DOHH2 (cell line): ENCODE data around the gene TENT4A.

Experiments
- H3F3A ChIP-seq: fragments of 200-600 bp; sonication (generic), shearing (Covaris generic); 2 replicates; pipeline ENCODE4 v1.6.0; 2016; ENCODE audit warnings: antibody characterized with exemption, mild to moderate bottlenecking; ENCODE audit not compliant: control insufficient read depth, insufficient read depth
- H3K27ac ChIP-seq: fragments of 200-600 bp; sonication (generic); 2 replicates; pipeline ENCODE4 v1.5.1; 2014; ENCODE audit warnings: low read depth, mild to moderate bottlenecking, low read length, moderate library complexity
- H3K27me3 ChIP-seq: fragments of 200-600 bp; sonication (generic); 2 replicates; pipeline ENCODE4 v1.6.1; 2014; ENCODE audit warnings: mild to moderate bottlenecking, low read length, mixed read lengths; ENCODE audit not compliant: control insufficient read depth
- H3K36me3 ChIP-seq: fragments of 200-600 bp; sonication (generic); 2 replicates; pipeline ENCODE4 v1.6.1; 2014; ENCODE audit warnings: mild to moderate bottlenecking, low read length, moderate library complexity, mixed read lengths; ENCODE audit not compliant: control insufficient read depth
- H3K4me1 ChIP-seq: fragments of 200-600 bp; sonication (generic); 2 replicates; pipeline ENCODE4 v1.6.1; 2014; ENCODE audit warnings: mild to moderate bottlenecking, low read length, mixed read lengths; ENCODE audit not compliant: control insufficient read depth
- H3K4me2 ChIP-seq: fragments of 200-600 bp; sonication (generic); 2 replicates; pipeline ENCODE4 v1.6.0; 2014; ENCODE audit warnings: mild to moderate bottlenecking, low read length, moderate library complexity
- H3K4me3 ChIP-seq: fragments of 200-600 bp; sonication (generic); 2 replicates; pipeline ENCODE4 v1.5.1; 2014; ENCODE audit warnings: mild to moderate bottlenecking, low read length, mixed read lengths
- H3K79me2 ChIP-seq: fragments of 200-600 bp; sonication (generic); 2 replicates; pipeline ENCODE4 v1.6.1; 2014; ENCODE audit warnings: mild to moderate bottlenecking, low read length, mixed read lengths; ENCODE audit not compliant: control insufficient read depth
- H3K9me2 ChIP-seq: fragments of 200-600 bp; sonication (generic); replicated peaks from 2 replicates; pipeline ENCODE4 v1.6.1; 2014; ENCODE audit warnings: mild to moderate bottlenecking, low read length, mixed read lengths; ENCODE audit not compliant: control insufficient read depth
- H3K9me3 ChIP-seq: fragments of 200-600 bp; sonication (generic); 2 replicates; pipeline ENCODE4 v1.6.1; 2014; ENCODE audit warnings: antibody characterized with exemption, low read length, mixed read lengths; ENCODE audit not compliant: control insufficient read depth, insufficient read depth
- H4K20me1 ChIP-seq: fragments of 200-600 bp; sonication (generic); 2 replicates; pipeline ENCODE4 v1.6.0; 2014; ENCODE audit warnings: low read depth, mild to moderate bottlenecking, antibody characterized with exemption, low read length, moderate library complexity; ENCODE audit not compliant: control insufficient read depth, insufficient read depth
- CTCF ChIP-seq: fragments of 200-600 bp; sonication (generic); IDR thresholded peaks from one replicate; pipeline ENCODE4 v1.5.1; 2014; ENCODE audit warnings: antibody characterized with exemption, mild to moderate bottlenecking, low read depth, low read length; ENCODE audit not compliant: poor library complexity, severe bottlenecking
- EZH2phosphoT487 ChIP-seq: fragments of 200-600 bp; sonication (generic); IDR thresholded peaks from 2 replicates; pipeline ENCODE4 v1.6.1; 2017; ENCODE audit warnings: borderline replicate concordance, mild to moderate bottlenecking, antibody characterized with exemption, low read length, moderate library complexity, mixed read lengths

Gene TENT4A

GRCh38 chr5:6783787-6784186 is 70.6 kb downstream of the TENT4A start:
- H3K4me3 ChIP-seq = no peak overlapping the region
- H3K4me2 ChIP-seq = no peak overlapping the region
- no peaks in the 10 kb centered on the region for H3F3A ChIP-seq
- TF ChIP-seq EZH2phosphoT487 (no peak), CTCF (no peak)
- no peaks in the 10 kb centered on the region for H3K79me2 ChIP-seq
- H3K36me3 ChIP-seq = no peaks in the 10 kb centered on the region
- no peaks in the 10 kb centered on the region for H4K20me1 ChIP-seq
- no peaks in the 10 kb centered on the region for H3K9me2 ChIP-seq
- H3K4me1 ChIP-seq = no peaks in the 10 kb centered on the region
- H3K27ac ChIP-seq = no peak overlapping the region
- H3K27me3 ChIP-seq = no peaks in the 10 kb centered on the region
- no peaks in the 10 kb centered on the region for H3K9me3 ChIP-seq

- Histone ChIP-seq H3K79me2 (no peaks in the 10 kb centered on the region), H4K20me1 (no peaks in the 10 kb centered on the region), H3K4me1 (no peaks in the 10 kb centered on the region), H3K9me3 (no peaks in the 10 kb centered on the region), H3K4me2 (no peak overlapping the region), H3K4me3 (no peak overlapping the region), H3K27me3 (no peaks in the 10 kb centered on the region), H3K27ac (no peak overlapping the region), H3K9me2 (no peaks in the 10 kb centered on the region), H3K36me3 (no peaks in the 10 kb centered on the region), H3F3A (no peaks in the 10 kb centered on the region)
- TF ChIP-seq CTCF (no peak), EZH2phosphoT487 (no peak)
These were observed 71.2 kb downstream of the TENT4A start for GRCh38 chr5:6784481-6784880.

- Histone ChIP-seq H3K36me3 (no peaks in the 10 kb centered on the region), H3K9me2 (no peaks in the 10 kb centered on the region), H3K4me1 (no peaks in the 10 kb centered on the region), H3K9me3 (no peaks in the 10 kb centered on the region), H3F3A (no peaks in the 10 kb centered on the region), H3K27ac (no peak overlapping the region), H3K27me3 (no peaks in the 10 kb centered on the region), H3K79me2 (no peaks in the 10 kb centered on the region), H4K20me1 (no peaks in the 10 kb centered on the region), H3K4me2 (no peak overlapping the region), H3K4me3 (no peak overlapping the region)
- no peak for TF ChIP-seq EZH2phosphoT487
- no peak for TF ChIP-seq CTCF
These were observed 72.1 kb downstream of the TENT4A start for GRCh38 chr5:6785161-6785860.

- H4K20me1 ChIP-seq = no peaks in the 10 kb centered on the region
- no peak overlapping the region for H3K27ac ChIP-seq
- H3K79me2 ChIP-seq = no peaks in the 10 kb centered on the region
- no peaks in the 10 kb centered on the region for H3K27me3 ChIP-seq
- no peak overlapping the region for H3K4me3 ChIP-seq
- no peaks in the 10 kb centered on the region for H3F3A ChIP-seq
- H3K4me1 ChIP-seq = no peaks in the 10 kb centered on the region
- H3K9me2 ChIP-seq = no peaks in the 10 kb centered on the region
- H3K4me2 ChIP-seq = no peak overlapping the region
- no peaks in the 10 kb centered on the region for H3K36me3 ChIP-seq
- no peak for TF ChIP-seq CTCF
- no peak for TF ChIP-seq EZH2phosphoT487
- no peaks in the 10 kb centered on the region for H3K9me3 ChIP-seq
These were observed 72.6 kb downstream of the TENT4A start for GRCh38 chr5:6785861-6786180.
